ENCODE data around the gene RARB.

The RARB gene

GRCh38 chr3:25578059-25578458, 150.0 kb downstream of the RARB start:
- no peaks in the 10 kb centered on the region for H3K36me3 ChIP-seq (ENCODE audit: control insufficient read depth in 2 of 2, insufficient read depth in 1 of 2, low read length in 2 of 2)
- ChIA-PET POLR2A (no interaction called here), CTCF (interaction anchor here (0.9 kb wide), 1 partner anchor 148 kb away, joined by 4 read pairs; no protein-coding TSS in a partner anchor)
- no peak for TF ChIP-seq ZNF19 (tag by site-specific recombination; IDR thresholded peaks at IDR 0.05; ENCODE audit: low read depth)
- TF ChIP-seq OVOL3 (tag by site-specific recombination; IDR thresholded peaks at IDR 0.05), result no peak
- TF ChIP-seq ZNF37A (tag by site-specific recombination; IDR thresholded peaks at IDR 0.05), result no peak
- no peak for TF ChIP-seq HOXA7 (CRISPR knock-in tag; IDR thresholded peaks at IDR 0.05; ENCODE audit: borderline replicate concordance)
- no peak for TF ChIP-seq GLIS1 (tag by site-specific recombination; IDR thresholded peaks at IDR 0.05)
- no peak for TF ChIP-seq ZNF777 (tag by site-specific recombination; IDR thresholded peaks at IDR 0.05; ENCODE audit: borderline replicate concordance)
- no peak for TF ChIP-seq ZBTB49 (tag by site-specific recombination; IDR thresholded peaks at IDR 0.05; ENCODE audit: low read depth)
- TF ChIP-seq ZNF514 (tag by site-specific recombination; IDR thresholded peaks at IDR 0.05), result no peak
- no peak for TF ChIP-seq ZNF26 (tag by site-specific recombination; IDR thresholded peaks at IDR 0.05)
- no peak for TF ChIP-seq ZNF140 (tag by site-specific recombination; IDR thresholded peaks at IDR 0.05)
- no peak overlapping the region for H3K27ac ChIP-seq (ENCODE audit: extremely low read depth, low read depth, low read length)
- no peak overlapping the region for H3K4me3 ChIP-seq (ENCODE audit: low read depth, low read length)
- H3K9me3 ChIP-seq (ENCODE audit: control insufficient read depth, insufficient read depth, low read depth, low read length), result no peaks in the 10 kb centered on the region
- H3K4me1 ChIP-seq (ENCODE audit: control insufficient read depth, insufficient read depth, low read length), result no peaks in the 10 kb centered on the region

- no peak for TF ChIP-seq SCRT2 (tag by site-specific recombination; IDR thresholded peaks at IDR 0.05)
- ChIA-PET CTCF (interaction anchor here (0.7 kb wide), 1 partner anchor 62 kb away, joined by 3 read pairs; no protein-coding TSS in a partner anchor), POLR2A (no interaction called here)
- Histone ChIP-seq H3K4me1 (ENCODE audit: control insufficient read depth, insufficient read depth, low read length) (no peaks in the 10 kb centered on the region), H3K4me3 (ENCODE audit: low read depth, low read length) (no peak overlapping the region), H3K27ac (ENCODE audit: extremely low read depth, low read depth, low read length) (no peak overlapping the region), H3K9me3 (ENCODE audit: control insufficient read depth, insufficient read depth, low read depth, low read length) (no peaks in the 10 kb centered on the region), H3K36me3 (ENCODE audit: control insufficient read depth in 2 of 2, insufficient read depth in 1 of 2, low read length in 2 of 2) (no peaks in the 10 kb centered on the region)
These were observed 152.5 kb downstream of the RARB start for GRCh38 chr3:25580534-25580933.

GRCh38 chr3:25581335-25581734, 153.3 kb downstream of the RARB start:
- CTCF ChIA-PET, result interaction anchor here (0.6 kb wide), 1 partner anchor 204 kb away, joined by 3 read pairs; no protein-coding TSS in a partner anchor
- H3K27ac ChIP-seq (ENCODE audit: extremely low read depth, low read depth, low read length), result no peak overlapping the region
- POLR2A ChIA-PET, result no interaction called here

GRCh38 chr3:25581823-25582222, 153.8 kb downstream of the RARB start:
- Histone ChIP-seq H3K9me3 (ENCODE audit: control insufficient read depth, insufficient read depth, low read depth, low read length) (no peaks in the 10 kb centered on the region), H3K4me3 (ENCODE audit: low read depth, low read length) (no peak overlapping the region), H3K4me1 (ENCODE audit: control insufficient read depth, insufficient read depth, low read length) (no peaks in the 10 kb centered on the region), H3K36me3 (ENCODE audit: control insufficient read depth in 2 of 2, insufficient read depth in 1 of 2, low read length in 2 of 2) (no peaks in the 10 kb centered on the region), H3K27ac (ENCODE audit: extremely low read depth, low read depth, low read length) (no peak overlapping the region)
- CTCF ChIA-PET, result interaction anchor here (0.6 kb wide), 1 partner anchor 203 kb away, joined by 3 read pairs; no protein-coding TSS in a partner anchor
- POLR2A ChIA-PET, result no interaction called here
- no peak for TF ChIP-seq ZNF202 (tag by site-specific recombination; IDR thresholded peaks at IDR 0.05; ENCODE audit: borderline replicate concordance)
- TF ChIP-seq ZNF354C (tag by site-specific recombination; IDR thresholded peaks at IDR 0.05; ENCODE audit: borderline replicate concordance, low read depth), result no peak
- TF ChIP-seq ZBTB49 (tag by site-specific recombination; IDR thresholded peaks at IDR 0.05; ENCODE audit: low read depth), result no peak
- no peak for TF ChIP-seq ZNF24 (tag by site-specific recombination; IDR thresholded peaks at IDR 0.05)
- TF ChIP-seq ZNF521 (tag by site-specific recombination; IDR thresholded peaks at IDR 0.05), result no peak
- TF ChIP-seq ZNF239 (tag by site-specific recombination; IDR thresholded peaks at IDR 0.05), result no peak
- TF ChIP-seq ZNF501 (tag by site-specific recombination; IDR thresholded peaks at IDR 0.05), result no peak
- no peak for TF ChIP-seq ZNF140 (tag by site-specific recombination; IDR thresholded peaks at IDR 0.05)
- TF ChIP-seq KLF10 (tag by site-specific recombination; IDR thresholded peaks at IDR 0.05), result no peak
- no peak for TF ChIP-seq ZFHX2 (tag by site-specific recombination; conservative IDR thresholded peaks at IDR 0.05)
- no peak for TF ChIP-seq ZNF621 (tag by site-specific recombination; IDR thresholded peaks at IDR 0.05)
- TF ChIP-seq ZNF48 (tag by site-specific recombination; IDR thresholded peaks at IDR 0.05), result no peak
- no peak for TF ChIP-seq ZNF530 (tag by site-specific recombination; IDR thresholded peaks at IDR 0.05; ENCODE audit: low read depth)

More at GRCh38 chr3:25581335-25581734, 153.3 kb downstream of the RARB start:
- no peak for TF ChIP-seq MZF1 (tag by site-specific recombination; IDR thresholded peaks at IDR 0.05; ENCODE audit: borderline replicate concordance)
- Histone ChIP-seq H3K4me1 (ENCODE audit: control insufficient read depth, insufficient read depth, low read length) (no peaks in the 10 kb centered on the region), H3K4me3 (ENCODE audit: low read depth, low read length) (no peak overlapping the region), H3K36me3 (ENCODE audit: control insufficient read depth in 2 of 2, insufficient read depth in 1 of 2, low read length in 2 of 2) (no peaks in the 10 kb centered on the region), H3K9me3 (ENCODE audit: control insufficient read depth, insufficient read depth, low read depth, low read length) (no peaks in the 10 kb centered on the region)
